Mononuclear cell (primary cell): ENCODE results near the gene NDUFS4. TPM values are rescaled to one million over a fixed set of nuclear protein-coding genes. Genes with fewer than 3 reads are reported as not detected.
"Not testable (repeated sequence)": the region's sequence is repeated elsewhere in the genome, so short reads cannot be mapped to it uniquely, and the experiment has no call there.

ENCODE experiments used
- H3K27me3 ChIP-seq: 2 replicates; pipeline ENCODE4 v1.6.0; 2011; ENCODE audit warnings: low read length, control low read depth; ENCODE audit not compliant: insufficient read depth
- H3K4me1 ChIP-seq: 2 replicates; pipeline ENCODE4 v1.5.1; 2011; ENCODE audit warnings: mild to moderate bottlenecking, low read length, control low read depth; ENCODE audit not compliant: insufficient read depth
- H3K4me3 ChIP-seq: 2 replicates; pipeline ENCODE4 v1.5.1; 2011; ENCODE audit warnings: mild to moderate bottlenecking, low read length, moderate library complexity
- H3K9me3 ChIP-seq: 2 replicates; pipeline ENCODE4 v1.5.1; 2011; ENCODE audit warnings: low read depth, mild to moderate bottlenecking, control low read depth, low read length
- total RNA-seq: library from RNA; depleted of rRNA; stranded (reverse); fragments of >200 nt; gene quantifications from one replicate; pipeline ENCODE4 v1.2.3, GENCODE V29; 2012

NDUFS4 gene
- total RNA-seq, 1 donor = 28.7 TPM

GRCh38 chr5:53601570-53601969, 41.1 kb downstream of the NDUFS4 start:
- H3K4me3 ChIP-seq = no peak overlapping the region
- H3K4me1 ChIP-seq = no peaks in the 10 kb centered on the region
- H3K27me3 ChIP-seq = no peaks in the 10 kb centered on the region
- peaks cover 4% of the 10 kb centered on the region for H3K9me3 ChIP-seq

GRCh38 chr5:53603009-53603687, 42.7 kb downstream of the NDUFS4 start:
- H3K9me3 ChIP-seq = peaks cover 4% of the 10 kb centered on the region
- H3K4me1 ChIP-seq = no peaks in the 10 kb centered on the region
- no peak overlapping the region for H3K4me3 ChIP-seq
- H3K27me3 ChIP-seq = no peaks in the 10 kb centered on the region

- Histone ChIP-seq H3K27me3 (no peaks in the 10 kb centered on the region), H3K4me3 (no peak overlapping the region), H3K4me1 (no peaks in the 10 kb centered on the region), H3K9me3 (peaks cover 2% of the 10 kb centered on the region)
Observed at GRCh38 chr5:53604309-53604708, 43.9 kb downstream of the NDUFS4 start.

GRCh38 chr5:53607886-53608285, 47.4 kb downstream of the NDUFS4 start:
- no peaks in the 10 kb centered on the region for H3K9me3 ChIP-seq
- H3K4me3 ChIP-seq = no peak overlapping the region
- H3K27me3 ChIP-seq = no peaks in the 10 kb centered on the region
- H3K4me1 ChIP-seq = no peaks in the 10 kb centered on the region

- not testable (repeated sequence) for H3K9me3 ChIP-seq, H3K4me3 ChIP-seq, H3K27me3 ChIP-seq, H3K4me1 ChIP-seq
Observed at GRCh38 chr5:53608897-53609296, 48.5 kb downstream of the NDUFS4 start.

- Histone ChIP-seq H3K4me1 (no peaks in the 10 kb centered on the region), H3K27me3 (no peaks in the 10 kb centered on the region), H3K4me3 (no peak overlapping the region), H3K9me3 (no peaks in the 10 kb centered on the region)
Observed at GRCh38 chr5:53613061-53613460, 52.6 kb downstream of the NDUFS4 start.

GRCh38 chr5:53613536-53613935, 53.1 kb downstream of the NDUFS4 start:
- no peaks in the 10 kb centered on the region for H3K9me3 ChIP-seq
- H3K4me3 ChIP-seq = no peak overlapping the region
- H3K4me1 ChIP-seq = no peaks in the 10 kb centered on the region
- H3K27me3 ChIP-seq = no peaks in the 10 kb centered on the region

- H3K4me3 ChIP-seq = no peak overlapping the region
- H3K9me3 ChIP-seq = no peaks in the 10 kb centered on the region
- no peaks in the 10 kb centered on the region for H3K27me3 ChIP-seq
- H3K4me1 ChIP-seq = no peaks in the 10 kb centered on the region
Observed at GRCh38 chr5:53614376-53614885, 54.0 kb downstream of the NDUFS4 start.

- no peaks in the 10 kb centered on the region for H3K9me3 ChIP-seq
- no peaks in the 10 kb centered on the region for H3K4me1 ChIP-seq
- no peak overlapping the region for H3K4me3 ChIP-seq
- H3K27me3 ChIP-seq = no peaks in the 10 kb centered on the region
Observed at GRCh38 chr5:53616939-53617549, 56.6 kb downstream of the NDUFS4 start.

- no peaks in the 10 kb centered on the region for H3K27me3 ChIP-seq
- H3K4me3 ChIP-seq = no peak overlapping the region
- H3K4me1 ChIP-seq = no peaks in the 10 kb centered on the region
- H3K9me3 ChIP-seq = no peaks in the 10 kb centered on the region
Observed at GRCh38 chr5:53631251-53631650, 70.8 kb downstream of the NDUFS4 start.

- no peaks in the 10 kb centered on the region for H3K27me3 ChIP-seq
- H3K9me3 ChIP-seq = no peaks in the 10 kb centered on the region
- H3K4me1 ChIP-seq = no peaks in the 10 kb centered on the region
- H3K4me3 ChIP-seq = no peak overlapping the region
Observed at GRCh38 chr5:53642061-53642460, 81.6 kb downstream of the NDUFS4 start.

- Histone ChIP-seq H3K9me3 (no peaks in the 10 kb centered on the region), H3K4me3 (no peak overlapping the region), H3K27me3 (no peaks in the 10 kb centered on the region), H3K4me1 (no peaks in the 10 kb centered on the region)
Observed at GRCh38 chr5:53643445-53643844, 83.0 kb downstream of the NDUFS4 start.

- Histone ChIP-seq H3K27me3 (no peaks in the 10 kb centered on the region), H3K4me1 (no peaks in the 10 kb centered on the region), H3K4me3 (no peak overlapping the region), H3K9me3 (no peaks in the 10 kb centered on the region)
Observed at GRCh38 chr5:53645078-53645477, 84.6 kb downstream of the NDUFS4 start.

GRCh38 chr5:53649352-53649751, 88.9 kb downstream of the NDUFS4 start:
- no peaks in the 10 kb centered on the region for H3K4me1 ChIP-seq
- H3K9me3 ChIP-seq = no peaks in the 10 kb centered on the region
- no peaks in the 10 kb centered on the region for H3K27me3 ChIP-seq
- no peak overlapping the region for H3K4me3 ChIP-seq

GRCh38 chr5:53660573-53660972, 100.1 kb downstream of the NDUFS4 start:
- H3K4me1 ChIP-seq, H3K27me3 ChIP-seq, H3K9me3 ChIP-seq, H3K4me3 ChIP-seq: not testable (repeated sequence)

GRCh38 chr5:53665313-53665712, 104.9 kb downstream of the NDUFS4 start:
- H3K9me3 ChIP-seq, H3K4me3 ChIP-seq, H3K27me3 ChIP-seq: not testable (repeated sequence)

More at GRCh38 chr5:53665313-53665712, 104.9 kb downstream of the NDUFS4 start:
- not testable (repeated sequence) for H3K4me1 ChIP-seq
